ENCODE measurements around the gene GRSF1. TPM values are rescaled to one million over a fixed set of nuclear protein-coding genes. Genes with fewer than 3 reads are reported as not detected.
"Not testable (repeated sequence)": the region's sequence is repeated elsewhere in the genome, so short reads cannot be mapped to it uniquely, and the experiment has no call there.

The GRSF1 gene
- polyA plus RNA-seq, 1 experiment: 41.9 TPM

GRCh38 chr4:70783096-70783495 is 56.6 kb downstream of the GRSF1 start:
- Histone ChIP-seq H3K27me3 (ENCODE audit: control insufficient read depth, insufficient read depth, low read length) (no peaks in the 10 kb centered on the region), H3K4me3 (ENCODE audit: low read depth, low read length) (no peak overlapping the region), H3K36me3 (ENCODE audit: control insufficient read depth, insufficient read depth, low read length) (peaks cover 5% of the 10 kb centered on the region)
- CTCF ChIA-PET: interaction anchor here (0.6 kb wide), 1 partner anchor 144 kb away, joined by 3 read pairs; no protein-coding TSS in a partner anchor
- DNase-seq (ENCODE audit: low read depth): no peak
- POLR2A ChIA-PET: no interaction called here
- TF ChIP-seq, protein P1, sequence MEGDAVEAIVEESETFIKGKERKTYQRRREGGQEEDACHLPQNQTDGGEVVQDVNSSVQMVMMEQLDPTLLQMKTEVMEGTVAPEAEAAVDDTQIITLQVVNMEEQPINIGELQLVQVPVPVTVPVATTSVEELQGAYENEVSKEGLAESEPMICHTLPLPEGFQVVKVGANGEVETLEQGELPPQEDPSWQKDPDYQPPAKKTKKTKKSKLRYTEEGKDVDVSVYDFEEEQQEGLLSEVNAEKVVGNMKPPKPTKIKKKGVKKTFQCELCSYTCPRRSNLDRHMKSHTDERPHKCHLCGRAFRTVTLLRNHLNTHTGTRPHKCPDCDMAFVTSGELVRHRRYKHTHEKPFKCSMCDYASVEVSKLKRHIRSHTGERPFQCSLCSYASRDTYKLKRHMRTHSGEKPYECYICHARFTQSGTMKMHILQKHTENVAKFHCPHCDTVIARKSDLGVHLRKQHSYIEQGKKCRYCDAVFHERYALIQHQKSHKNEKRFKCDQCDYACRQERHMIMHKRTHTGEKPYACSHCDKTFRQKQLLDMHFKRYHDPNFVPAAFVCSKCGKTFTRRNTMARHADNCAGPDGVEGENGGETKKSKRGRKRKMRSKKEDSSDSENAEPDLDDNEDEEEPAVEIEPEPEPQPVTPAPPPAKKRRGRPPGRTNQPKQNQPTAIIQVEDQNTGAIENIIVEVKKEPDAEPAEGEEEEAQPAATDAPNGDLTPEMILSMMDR (IDR thresholded peaks at IDR 0.05; ENCODE audit: insufficient read depth, low read depth, low read length): no peak

DNA sequence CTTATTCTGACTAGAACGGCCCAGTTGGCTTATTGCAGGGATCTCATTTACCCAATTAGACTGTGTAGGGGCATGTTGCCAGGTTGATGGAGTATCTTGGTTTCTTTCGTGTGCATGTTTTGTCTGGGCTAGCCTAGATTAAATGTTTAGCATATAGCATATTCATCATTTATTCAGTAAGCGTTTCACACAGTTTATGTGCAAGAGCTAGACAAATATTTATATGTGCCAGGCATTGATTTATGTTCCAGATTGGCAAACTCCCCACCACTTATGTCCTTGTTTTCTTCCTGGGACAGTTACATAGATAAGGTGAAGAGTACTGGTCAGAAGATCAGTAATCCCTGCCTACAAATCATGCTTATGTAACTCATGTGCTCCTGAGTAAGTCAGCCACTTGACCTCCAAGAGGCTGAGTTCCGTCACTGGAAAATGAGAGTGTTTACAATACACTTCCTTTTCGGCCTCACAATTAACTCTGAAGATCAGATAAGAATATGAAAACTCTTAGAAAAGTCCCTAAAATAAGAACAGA is 60.7 kb downstream of the GRSF1 start:
- POLR2A ChIA-PET: interaction anchor here (0.6 kb wide), 1 partner anchor 9 kb away, joined by 3 read pairs; no protein-coding TSS in a partner anchor
- CTCF ChIA-PET: interaction anchor here (0.9 kb wide), 1 partner anchor 24 kb away, joined by 4 read pairs; no protein-coding TSS in a partner anchor
- peaks cover 3% of the 10 kb centered on the region for H3K36me3 ChIP-seq (ENCODE audit: control insufficient read depth, insufficient read depth, low read length)

GRCh38 chr4:70772929-70773555 is 66.6 kb downstream of the GRSF1 start:
- CTCF ChIA-PET: interaction anchor here (0.6 kb wide), 1 partner anchor 55 kb away, joined by 4 read pairs; no protein-coding TSS in a partner anchor
- POLR2A ChIA-PET: no interaction called here
- TF ChIP-seq, protein P1 (IDR thresholded peaks at IDR 0.05; ENCODE audit: insufficient read depth, low read depth, low read length): no peak
- DNase-seq (ENCODE audit: low read depth): no peak
- Histone ChIP-seq H3K27me3 (ENCODE audit: control insufficient read depth, insufficient read depth, low read length) (no peaks in the 10 kb centered on the region), H3K36me3 (ENCODE audit: control insufficient read depth, insufficient read depth, low read length) (peaks cover 8% of the 10 kb centered on the region), H3K4me3 (ENCODE audit: low read depth, low read length) (no peak overlapping the region)

More for the DNA sequence above, 60.7 kb downstream of the GRSF1 start:
- TF ChIP-seq, protein P1 (IDR thresholded peaks at IDR 0.05; ENCODE audit: insufficient read depth, low read depth, low read length): no peak
- Histone ChIP-seq H3K4me3 (ENCODE audit: low read depth, low read length) (no peak overlapping the region), H3K27me3 (ENCODE audit: control insufficient read depth, insufficient read depth, low read length) (no peaks in the 10 kb centered on the region)
- DNase-seq (ENCODE audit: low read depth): peak; percentile 8

GRCh38 chr4:70769396-70769795 is 70.3 kb downstream of the GRSF1 start:
- CTCF ChIA-PET: interaction anchor here (0.9 kb wide), 1 partner anchor 117 kb away, joined by 3 read pairs; no protein-coding TSS in a partner anchor
- not testable (repeated sequence) for DNase-seq (ENCODE audit: low read depth); H3K4me3 ChIP-seq (ENCODE audit: low read depth, low read length); H3K36me3 ChIP-seq (ENCODE audit: control insufficient read depth, insufficient read depth, low read length); H3K27me3 ChIP-seq (ENCODE audit: control insufficient read depth, insufficient read depth, low read length)
- POLR2A ChIA-PET: interaction anchor here (0.6 kb wide), 1 partner anchor 10 kb away, joined by 3 read pairs; no protein-coding TSS in a partner anchor

DNA sequence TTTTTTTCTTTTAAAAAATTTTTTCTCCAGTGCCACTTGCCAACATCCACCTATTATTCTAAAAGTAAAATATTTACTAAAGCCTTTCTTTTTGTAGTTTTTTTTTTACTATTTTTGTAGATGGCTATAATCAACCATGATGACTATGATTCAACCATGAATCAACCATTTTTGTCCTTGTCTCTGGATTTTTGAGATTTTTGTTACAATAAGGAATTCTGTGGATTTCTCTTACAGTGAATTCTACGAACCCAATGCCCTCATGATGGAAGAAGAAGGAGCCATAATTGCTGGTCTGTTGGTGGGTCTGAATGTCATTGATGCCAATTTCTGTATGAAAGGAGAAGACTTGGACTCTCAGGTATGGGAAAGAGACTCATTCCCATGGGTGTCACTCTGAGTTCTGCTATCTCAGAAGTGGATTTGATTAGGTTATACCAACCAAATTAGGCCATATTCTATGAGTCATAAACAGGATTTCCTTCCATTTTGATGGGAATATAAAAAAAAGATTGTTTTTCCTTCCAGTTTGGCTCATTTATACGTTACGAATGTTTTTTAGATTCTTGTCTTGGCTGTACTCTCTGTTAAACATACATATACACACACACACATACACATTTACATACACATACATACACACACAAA is 71.3 kb downstream of the GRSF1 start:
- DNase-seq (ENCODE audit: low read depth): no peak
- peaks cover 12% of the 10 kb centered on the region for H3K36me3 ChIP-seq (ENCODE audit: control insufficient read depth, insufficient read depth, low read length)
- POLR2A ChIA-PET: no interaction called here

More for the DNA sequence above, 71.3 kb downstream of the GRSF1 start:
- TF ChIP-seq, protein P1 (IDR thresholded peaks at IDR 0.05; ENCODE audit: insufficient read depth, low read depth, low read length): no peak
- no peaks in the 10 kb centered on the region for H3K27me3 ChIP-seq (ENCODE audit: control insufficient read depth, insufficient read depth, low read length)
- CTCF ChIA-PET: no interaction called here
- no peak overlapping the region for H3K4me3 ChIP-seq (ENCODE audit: low read depth, low read length)

Small RNA genes lying within 50 kb of the gene (small RNA-seq; reads per million reads assigned to genes)
- gene RF00026 (ENCODE audit: insufficient read length, low read depth, low replicate concordance) (not detected), gene RNU6-891P (ENCODE audit: insufficient read length, low read depth, low replicate concordance) (not detected)

Other genes with a start within 250 kb of the GRSF1 start
- not detected in 2 replicates for gene AMBN, start 247.6 kb downstream of the GRSF1 start, polyA plus RNA-seq (2011; rRNA removed)
- gene ENAM, start 211.1 kb downstream of the GRSF1 start, polyA plus RNA-seq (2011; rRNA removed): 0.01 TPM in 1 of 2 replicates, not detected in the other
- gene JCHAIN, start 173.4 kb downstream of the GRSF1 start, polyA plus RNA-seq (2011; rRNA removed): 8.5 and 14.9 TPM in 2 replicates
- gene UTP3, start 151.4 kb downstream of the GRSF1 start, polyA plus RNA-seq (2011; rRNA removed): 10.4 and 16.8 TPM in 2 replicates
- 22.8 and 32.6 TPM in 2 replicates for gene RUFY3, start 117.9 kb downstream of the GRSF1 start, polyA plus RNA-seq (2011; rRNA removed)
- gene MOB1B, start 62.5 kb upstream of the GRSF1 start, polyA plus RNA-seq (2011; rRNA removed): 5.6 and 10.5 TPM in 2 replicates
- 3.8 and 7.2 TPM in 2 replicates for gene DCK, start 153.8 kb upstream of the GRSF1 start, polyA plus RNA-seq (2011; rRNA removed)

Measured in BJ (cell line).